G401 (cell line): Measurements from ENCODE around the gene SLC16A6. TPM values are rescaled to one million over a fixed set of nuclear protein-coding genes. Genes with fewer than 3 reads are reported as not detected.
"Not testable (repeated sequence)": the region's sequence is repeated elsewhere in the genome, so short reads cannot be mapped to it uniquely, and the experiment has no call there.

Experiments used
- DNase-seq: peaks from one replicate; pipeline ENCODE4 v3.0.0-alpha.2; 2015; ENCODE audit warnings: low spot score
- in situ Hi-C: cut with HindIII; loops from 2 replicates; pipeline ENCODE4 v1.10.0; 2016; ENCODE audit warnings: low sequenced_read_pairs, mixed read lengths
- total RNA-seq: library from RNA; depleted of rRNA; stranded (reverse); fragments of >200 nt; shearing (Covaris generic); gene quantifications from 2 replicates; pipeline ENCODE4 v1.2.3, GENCODE V29; 2014

The SLC16A6 gene
- total RNA-seq, 1 experiment from 2014 or later, result 0.37 TPM

DNA sequence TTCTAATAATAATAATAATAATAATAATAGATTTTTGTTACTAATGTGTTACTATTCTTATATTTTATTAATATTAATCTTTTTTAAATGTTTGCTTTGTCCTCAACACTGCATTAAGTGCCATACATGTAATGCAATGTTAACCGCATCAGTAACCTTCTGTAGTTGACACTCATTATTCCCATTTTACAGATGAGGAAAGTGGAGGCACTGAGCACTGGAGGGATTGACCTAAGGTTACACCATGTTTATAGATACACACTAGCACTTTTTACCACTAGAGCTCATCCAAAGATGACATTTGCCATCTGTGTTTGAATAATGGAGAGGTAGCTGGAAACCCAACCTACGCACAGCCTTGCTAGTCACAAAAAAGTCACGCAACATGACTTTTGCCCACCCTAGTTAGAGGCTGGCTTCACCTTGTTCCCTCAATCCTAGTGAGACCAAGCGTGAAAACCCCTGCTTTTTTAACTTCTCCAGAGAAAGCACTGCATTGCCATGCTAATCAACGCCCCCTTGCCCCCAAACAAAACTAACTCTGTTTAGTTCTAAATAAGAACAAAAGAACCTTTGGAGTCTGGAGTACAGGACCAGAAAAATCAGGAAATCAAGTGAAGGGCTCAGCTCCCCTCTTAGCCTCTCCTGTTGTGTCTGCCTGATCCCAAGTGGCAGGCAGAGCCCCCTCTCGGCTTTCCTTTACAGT is 2.7 kb upstream of the SLC16A6 start:
- DNase-seq, result no peak
- in situ Hi-C loops, result no loop called here

GRCh38 chr17:68292689-68293040 is 1.7 kb upstream of the SLC16A6 start:
- DNase-seq, result peak; percentile 62
- in situ Hi-C loops, result no loop called here

DNA sequence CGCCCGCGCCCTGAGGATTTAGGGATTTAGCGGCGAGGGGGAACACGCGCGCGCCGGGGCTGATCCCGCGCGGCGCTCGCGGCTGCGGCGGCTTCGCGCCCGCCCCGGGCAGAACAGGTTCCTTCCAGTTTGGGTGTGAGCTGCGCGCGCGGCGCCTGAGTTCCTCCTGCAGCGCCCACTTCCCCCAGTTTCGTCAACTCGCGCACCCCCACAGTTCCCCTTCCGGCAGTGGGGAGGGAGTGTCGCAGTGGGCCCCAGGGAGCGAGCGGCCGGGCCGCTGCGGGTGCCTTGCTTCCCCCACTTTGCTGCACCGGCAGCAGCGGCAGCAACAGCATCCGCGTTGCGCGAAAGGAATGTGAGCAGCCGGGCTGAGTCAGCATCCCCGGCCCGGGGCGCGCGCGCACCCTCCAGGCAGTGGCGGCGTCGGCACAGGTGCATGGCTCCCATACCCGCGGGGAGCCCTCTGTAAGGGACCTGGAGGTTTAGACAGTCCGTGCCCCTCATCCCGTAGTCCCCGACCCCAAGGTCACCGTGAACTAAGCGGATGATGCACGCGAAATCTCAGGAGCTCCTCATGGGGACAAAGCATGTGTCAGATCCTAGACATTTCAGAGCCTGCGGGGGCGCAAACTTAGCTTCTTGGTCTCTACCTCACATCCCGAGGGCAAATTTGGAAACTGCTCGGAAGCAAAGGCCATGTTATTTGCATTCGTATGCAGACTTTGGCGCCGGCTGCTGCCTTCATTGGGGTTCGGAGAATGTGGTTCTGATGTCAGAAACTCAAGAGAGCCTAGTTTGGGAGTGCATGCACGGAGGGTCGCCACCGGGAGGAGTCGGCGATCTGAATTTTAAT is 1.1 kb upstream of the SLC16A6 start:
- in situ Hi-C loops, result no loop called here

DNA sequence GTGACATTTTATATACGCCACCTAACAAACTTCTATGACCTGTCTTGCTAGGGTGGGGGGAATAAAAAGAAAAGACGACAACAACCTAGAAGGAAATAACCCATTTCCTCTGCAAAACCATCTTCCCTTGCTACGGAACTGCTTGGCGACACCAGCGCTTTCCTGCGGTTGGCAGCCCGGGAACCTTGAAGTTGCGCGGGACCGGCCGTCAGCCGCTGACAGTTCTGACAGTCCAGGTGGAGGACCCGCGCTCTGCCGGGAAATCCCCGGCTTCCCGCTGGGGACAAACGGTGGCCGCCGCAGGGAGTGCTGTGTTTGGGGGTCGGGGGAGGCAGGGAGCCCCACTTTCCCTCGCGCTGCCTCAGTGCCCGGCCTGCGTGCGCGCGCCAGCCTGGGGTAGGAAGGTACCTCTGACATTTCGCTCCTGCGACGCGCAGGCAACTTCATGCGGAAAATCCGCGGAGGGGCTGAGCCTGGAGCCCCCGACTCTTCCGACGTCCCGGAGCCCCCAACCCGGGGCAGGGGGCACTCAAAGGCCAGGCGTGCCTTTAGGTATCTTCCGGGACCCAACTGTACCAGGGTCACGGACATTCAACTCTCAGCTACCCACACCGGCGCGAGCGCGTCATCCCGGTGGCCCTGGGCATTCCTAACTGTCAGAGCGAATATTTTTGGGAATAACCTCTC is 516 bp downstream of the SLC16A6 start:
- no peak for DNase-seq
- in situ Hi-C loops, result no loop called here

More for the DNA sequence above, 1.1 kb upstream of the SLC16A6 start:
- peak; percentile 68 for DNase-seq

DNA sequence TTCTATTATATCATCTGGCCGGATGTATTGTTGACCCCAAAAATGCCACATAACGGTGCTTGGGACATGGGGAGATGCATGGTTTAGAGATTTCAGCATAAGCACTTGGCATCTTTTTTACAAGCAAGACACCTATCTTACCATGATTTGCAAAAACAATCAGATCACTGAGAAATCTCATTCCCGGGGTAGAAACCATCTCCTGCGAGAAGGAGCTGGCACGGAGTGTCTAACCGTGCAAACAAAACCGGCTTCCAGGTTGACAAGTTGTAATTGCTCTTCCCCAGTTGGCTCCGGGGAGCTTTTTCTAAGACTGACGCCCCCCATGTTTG is 1.0 kb downstream of the SLC16A6 start:
- in situ Hi-C loops, result no loop called here
- DNase-seq, result peak; percentile 63

GRCh38 chr17:68289473-68289872 is 1.5 kb downstream of the SLC16A6 start:
- DNase-seq, result peak; percentile 45
- in situ Hi-C loops, result no loop called here

GRCh38 chr17:68288804-68289203 is 2.1 kb downstream of the SLC16A6 start:
- DNase-seq, result peak; percentile 29
- in situ Hi-C loops, result no loop called here

DNA sequence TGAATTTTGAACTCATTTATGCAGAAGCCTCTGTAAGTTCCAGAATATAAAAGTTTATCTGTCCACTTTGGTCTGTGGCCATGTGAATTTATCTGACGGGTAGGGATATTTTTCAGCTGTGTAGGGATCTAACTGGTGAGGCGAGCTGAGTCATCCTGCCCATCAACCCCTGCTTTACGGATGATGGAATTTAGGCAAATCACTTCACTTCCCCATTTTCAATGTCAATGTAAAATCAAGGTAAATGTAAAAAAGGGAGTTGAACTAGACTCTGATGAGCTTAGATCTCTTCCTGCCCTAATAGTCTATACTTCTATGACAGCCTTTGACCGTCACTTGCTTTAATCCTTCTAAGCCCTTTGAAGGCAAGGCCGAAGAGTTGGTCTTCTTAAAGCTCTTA is 2.6 kb downstream of the SLC16A6 start:
- DNase-seq, result no peak

DNA sequence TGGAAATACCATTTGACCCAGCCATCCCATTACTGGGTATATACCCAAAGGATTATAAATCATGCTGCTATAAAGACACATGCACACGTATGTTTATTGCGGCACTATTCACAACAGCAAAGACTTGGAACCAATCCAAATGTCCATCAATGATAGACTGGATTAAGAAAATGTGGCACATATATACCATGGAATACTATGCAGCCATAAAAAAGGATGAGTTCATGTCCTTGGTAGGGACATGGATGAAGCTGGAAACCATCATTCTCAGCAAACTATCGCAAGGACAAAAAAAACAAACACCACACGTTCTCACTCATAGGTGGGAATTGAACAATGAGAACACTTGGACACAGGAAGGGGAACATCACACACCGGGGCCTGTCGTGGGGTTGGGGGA is 9.0 kb downstream of the SLC16A6 start:
- in situ Hi-C loops, DNase-seq: not testable (repeated sequence)

More for the DNA sequence above, 2.6 kb downstream of the SLC16A6 start:
- in situ Hi-C loops, result no loop called here

- in situ Hi-C loops, result no loop called here
These were observed 13.1 kb downstream of the SLC16A6 start for GRCh38 chr17:68277807-68278206.

GRCh38 chr17:68276339-68276738 is 14.6 kb downstream of the SLC16A6 start:
- in situ Hi-C loops, DNase-seq: not testable (repeated sequence)

More at GRCh38 chr17:68277807-68278206, 13.1 kb downstream of the SLC16A6 start:
- DNase-seq, result no peak

- no peak for DNase-seq
- in situ Hi-C loops, result no loop called here
These were observed 17.2 kb downstream of the SLC16A6 start for GRCh38 chr17:68273722-68274121.

DNA sequence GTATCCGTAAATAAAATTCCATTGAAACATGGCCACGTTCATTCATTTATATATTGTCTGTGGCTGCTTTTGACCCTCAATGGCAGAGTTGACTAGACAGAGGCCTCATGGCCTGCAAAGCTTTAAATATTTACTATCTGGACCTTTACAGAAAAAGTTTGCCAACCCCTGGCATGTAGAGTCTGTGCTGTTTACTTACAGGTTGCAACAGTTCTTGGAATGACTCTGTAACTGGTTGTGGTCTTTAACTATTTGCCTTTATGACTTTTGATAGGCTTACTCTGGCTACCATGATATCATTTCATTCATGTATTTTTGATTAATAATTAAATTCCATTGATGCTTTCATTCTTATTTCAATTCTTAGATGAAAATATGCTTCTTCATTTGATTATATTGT is 25.1 kb downstream of the SLC16A6 start:
- in situ Hi-C loops, result loop anchor here (10.0 kb wide), 1 partner anchor 199 kb away; no protein-coding TSS in a partner anchor
- DNase-seq, result not testable (repeated sequence)

GRCh38 chr17:68263101-68263681 is 27.7 kb downstream of the SLC16A6 start:
- peak; percentile 72 for DNase-seq
- in situ Hi-C loops, result loop anchor here (10.0 kb wide), 1 partner anchor 202 kb away; no protein-coding TSS in a partner anchor

- not testable (repeated sequence) for DNase-seq
- in situ Hi-C loops, result loop anchor here (10.0 kb wide), 1 partner anchor 202 kb away; no protein-coding TSS in a partner anchor
These were observed 28.5 kb downstream of the SLC16A6 start for GRCh38 chr17:68262467-68262866.

GRCh38 chr17:68260051-68260762 is 30.7 kb downstream of the SLC16A6 start:
- DNase-seq, result peak; percentile 69
- in situ Hi-C loops, result loop anchor here (10.0 kb wide), 1 partner anchor 205 kb away; no protein-coding TSS in a partner anchor

GRCh38 chr17:68259648-68259951 is 31.3 kb downstream of the SLC16A6 start:
- in situ Hi-C loops, result not testable (repeated sequence)
- DNase-seq, result peak; percentile 55

GRCh38 chr17:68258890-68259647 is 31.9 kb downstream of the SLC16A6 start:
- DNase-seq, in situ Hi-C loops: not testable (repeated sequence)
